ENCODE results near the gene CCSER1.

CCSER1 gene

DNA sequence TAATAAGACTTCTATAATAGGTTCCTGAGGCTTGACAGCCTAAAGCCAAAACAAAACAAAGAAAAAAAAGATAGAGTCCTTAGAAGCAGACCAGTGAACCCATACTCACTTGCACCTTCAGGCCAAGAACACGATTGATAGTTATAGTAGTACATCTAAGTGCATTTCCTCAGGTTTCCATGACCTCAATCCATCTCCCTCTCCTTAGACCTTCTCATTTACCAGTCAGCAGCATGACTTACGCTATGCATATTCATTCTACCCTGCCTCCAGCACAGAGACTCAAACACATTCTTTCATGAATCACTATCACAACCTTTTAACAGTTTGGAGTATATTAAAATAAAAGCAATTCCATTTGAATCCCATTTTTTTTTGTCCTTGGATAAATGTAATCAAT lies 855.6 kb downstream of the CCSER1 start:
- no peak for DNase-seq

GRCh38 chr4:90990284-90990683 lies 863.1 kb downstream of the CCSER1 start:
- DNase-seq: no peak

DNA sequence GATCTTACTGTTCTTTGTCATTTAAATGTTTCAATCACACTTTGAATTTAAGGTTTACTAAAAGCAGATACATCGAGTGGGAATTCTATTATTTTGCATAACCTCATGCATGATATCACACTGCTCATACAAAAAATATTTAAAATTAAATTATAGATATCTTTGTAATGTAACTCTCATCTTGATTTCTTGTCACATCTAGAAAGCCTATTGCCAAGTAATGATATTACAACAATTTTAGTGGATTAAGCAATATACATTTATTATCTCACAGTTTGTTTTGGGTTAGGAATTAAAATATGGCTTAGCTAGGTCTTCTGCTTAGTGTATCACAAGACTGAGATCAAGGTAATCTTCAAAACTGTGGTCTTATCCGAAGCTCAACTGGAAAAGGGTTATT lies 865.0 kb downstream of the CCSER1 start:
- DNase-seq: no peak

GRCh38 chr4:90994851-90995574 lies 867.8 kb downstream of the CCSER1 start:
- DNase-seq: no peak

DNA sequence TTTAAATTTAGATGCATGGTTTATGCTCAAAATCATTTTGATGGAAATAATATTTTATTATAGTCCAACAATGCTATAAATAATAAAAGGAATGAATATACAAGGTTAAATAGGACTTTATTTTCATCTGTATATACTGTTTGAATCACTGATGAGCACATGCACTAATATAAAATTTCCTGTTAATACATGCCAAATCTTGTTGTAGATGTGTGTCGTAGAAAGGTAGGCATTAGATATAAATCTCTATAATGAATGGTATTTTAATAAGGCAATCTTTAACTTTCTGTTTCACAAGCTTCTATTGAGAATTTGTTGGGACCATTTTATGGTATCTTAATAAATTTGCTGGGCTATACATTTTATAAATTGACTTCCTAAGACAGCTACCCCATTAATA lies 868.8 kb downstream of the CCSER1 start:
- DNase-seq: no peak

DNA sequence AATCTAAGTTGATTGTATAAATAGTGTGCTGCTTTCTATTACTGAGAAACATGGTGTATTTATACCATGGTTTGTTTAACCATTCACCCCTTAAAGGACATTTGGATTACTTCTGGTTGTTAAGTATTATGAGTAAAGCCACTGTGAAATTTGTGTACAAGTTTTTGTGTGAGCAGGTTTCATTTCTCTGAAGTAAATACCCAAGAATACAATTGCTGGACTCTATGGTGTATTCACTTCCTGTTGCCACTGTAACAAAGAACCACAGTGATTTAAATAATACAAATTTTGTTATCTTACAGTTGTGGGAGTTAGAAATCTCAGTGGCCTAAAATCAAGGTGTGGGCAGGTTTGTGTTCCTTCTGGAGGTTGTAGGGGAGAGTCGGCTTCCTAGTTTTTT lies 869.6 kb downstream of the CCSER1 start:
- no peak for DNase-seq

DNA sequence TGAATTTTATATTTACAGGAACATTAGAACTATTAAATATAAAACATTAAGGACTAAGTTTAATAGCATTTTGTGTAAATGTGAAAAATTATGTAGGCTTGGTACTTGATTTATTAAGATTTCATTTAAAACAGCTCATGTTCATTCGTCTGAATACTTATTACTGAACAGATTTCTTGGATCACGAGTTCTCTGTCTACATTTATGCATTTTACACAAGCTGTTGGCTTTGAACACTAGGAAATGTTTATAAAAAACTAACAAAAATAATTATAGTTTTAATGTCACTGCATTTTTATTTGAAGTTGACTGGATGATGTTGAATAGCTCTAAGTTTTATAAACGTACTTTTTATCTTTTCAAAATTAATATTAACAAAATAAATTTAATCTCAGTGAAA lies 888.7 kb downstream of the CCSER1 start:
- no peak for DNase-seq

DNA sequence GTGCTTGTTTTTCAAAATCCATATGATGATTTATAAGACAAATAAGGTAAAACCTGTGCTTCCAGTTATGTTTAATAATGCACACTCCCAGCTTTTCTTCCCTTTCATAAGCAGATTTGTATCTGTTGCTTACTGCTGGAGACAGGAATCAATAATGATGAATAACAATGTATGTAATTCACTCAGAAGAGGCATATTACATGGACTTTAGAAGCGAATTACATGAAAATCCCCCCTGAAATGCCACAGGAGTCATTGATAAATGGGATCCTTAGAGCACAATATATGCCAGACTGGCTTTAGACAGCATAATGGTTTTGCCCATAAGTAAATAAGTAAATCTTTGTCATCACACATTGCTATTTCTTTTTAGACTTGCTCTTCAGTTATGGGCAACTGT lies 892.3 kb downstream of the CCSER1 start:
- no peak for DNase-seq

- DNase-seq: no peak
These were observed 898.3 kb downstream of the CCSER1 start for GRCh38 chr4:91025241-91026148.

DNA sequence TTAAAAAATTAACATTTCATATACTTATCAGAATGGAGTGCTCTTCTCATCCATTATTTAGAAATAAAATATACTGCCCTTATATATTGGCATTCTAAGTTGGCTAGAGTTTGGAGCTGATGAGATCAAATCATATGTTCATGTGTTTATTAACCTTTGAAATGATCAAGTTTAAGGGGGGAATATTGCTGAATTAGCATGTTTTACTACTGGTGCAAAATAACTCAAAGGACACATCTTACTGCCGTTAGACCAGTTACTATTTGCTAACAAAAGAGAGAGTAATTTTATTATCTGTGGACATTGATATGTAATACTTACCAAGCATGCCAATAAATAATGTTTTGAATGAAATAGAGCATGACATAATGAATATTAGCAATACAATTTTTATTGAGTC lies 901.0 kb downstream of the CCSER1 start:
- DNase-seq: no peak

DNA sequence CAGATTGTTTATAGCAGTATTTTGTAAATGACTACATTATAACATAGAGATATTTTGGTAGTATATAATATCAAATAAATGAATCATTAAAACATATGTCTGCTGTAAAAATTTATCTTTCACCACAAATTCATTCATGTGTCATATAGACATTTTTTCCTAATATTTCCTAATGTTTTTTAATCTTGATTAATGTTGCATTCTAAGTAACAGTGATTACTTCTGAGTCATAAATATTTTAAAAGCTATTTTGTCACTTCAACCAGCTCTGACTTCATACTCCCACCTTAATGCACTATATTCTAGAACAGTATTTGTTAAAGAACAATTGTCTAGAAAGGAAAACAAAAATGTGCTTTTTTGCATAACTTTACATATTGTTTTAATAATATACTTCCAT lies 904.6 kb downstream of the CCSER1 start:
- no peak for DNase-seq

DNA sequence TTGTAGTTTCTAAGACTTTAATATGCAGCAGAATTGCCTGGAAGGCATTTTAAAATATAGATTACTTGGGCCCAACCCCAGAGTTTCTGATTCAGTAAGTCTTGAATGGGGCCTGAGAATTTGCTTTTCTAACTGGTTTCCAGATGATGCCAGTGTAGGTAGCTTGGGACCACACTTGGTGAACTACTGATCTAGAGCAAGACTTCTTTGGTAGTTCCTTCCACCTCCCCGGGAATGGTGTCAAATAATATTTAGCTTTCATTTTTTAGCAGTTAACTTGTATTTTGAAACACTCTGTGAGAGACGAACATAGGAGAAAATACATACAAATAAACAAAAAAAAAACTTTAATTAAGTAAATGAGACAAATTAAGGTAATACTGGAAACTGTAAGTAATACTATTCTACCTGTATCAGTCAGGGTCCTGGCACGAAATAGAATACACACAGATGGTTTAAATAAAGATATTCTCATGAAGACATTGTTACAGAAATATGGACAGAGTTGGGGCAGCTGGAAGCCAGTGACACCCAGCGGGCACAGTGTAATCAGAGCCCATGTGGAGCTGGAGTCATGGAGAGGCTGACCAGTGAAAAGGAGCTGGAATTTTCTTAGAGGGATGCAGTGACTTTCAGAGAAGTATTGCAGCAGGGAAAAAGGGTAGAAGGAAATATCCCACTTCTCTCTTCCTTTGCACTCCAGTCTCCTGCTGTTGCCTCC lies 905.7 kb downstream of the CCSER1 start:
- no peak for DNase-seq

DNA sequence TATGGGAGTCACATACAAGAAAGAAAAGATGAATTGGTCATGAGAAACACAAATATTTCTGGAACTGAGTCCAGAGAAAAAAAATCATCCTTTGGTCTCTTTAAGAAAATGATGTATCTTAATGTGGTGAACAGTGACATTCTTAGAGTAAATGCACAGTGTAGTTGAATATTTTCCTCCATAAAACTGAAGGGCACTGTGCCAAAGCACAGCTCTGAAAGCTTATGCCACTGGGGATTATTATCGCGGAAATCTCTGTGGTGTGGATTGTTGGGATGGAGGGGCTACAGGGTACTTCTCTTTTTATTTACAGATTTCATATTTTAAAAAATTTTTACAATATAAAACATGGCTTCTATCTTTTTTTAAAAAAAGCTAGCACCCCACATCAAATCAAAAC lies 908.1 kb downstream of the CCSER1 start:
- no peak for DNase-seq

- no peak for DNase-seq
These were observed 910.8 kb downstream of the CCSER1 start for GRCh38 chr4:91037951-91038350.

DNA sequence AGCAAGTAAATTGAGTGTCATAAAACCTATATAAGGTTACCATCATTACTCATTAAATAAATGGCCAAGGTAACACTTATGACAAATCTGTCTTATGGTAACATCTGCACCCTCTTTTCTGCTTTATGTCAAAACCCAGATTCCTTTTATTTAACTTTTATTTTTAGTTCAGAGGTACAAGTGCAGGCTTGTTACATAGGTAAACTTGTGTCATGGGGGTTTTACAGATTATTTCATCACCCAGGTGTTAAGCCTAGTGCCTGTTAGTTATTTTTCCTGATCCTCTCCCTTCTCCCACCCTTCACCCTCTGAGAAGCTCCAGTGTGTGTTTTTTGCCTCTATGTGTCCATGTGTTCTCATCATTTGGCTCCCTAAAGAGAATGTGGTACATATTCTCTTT lies 930.7 kb downstream of the CCSER1 start:
- DNase-seq: no peak

DNA sequence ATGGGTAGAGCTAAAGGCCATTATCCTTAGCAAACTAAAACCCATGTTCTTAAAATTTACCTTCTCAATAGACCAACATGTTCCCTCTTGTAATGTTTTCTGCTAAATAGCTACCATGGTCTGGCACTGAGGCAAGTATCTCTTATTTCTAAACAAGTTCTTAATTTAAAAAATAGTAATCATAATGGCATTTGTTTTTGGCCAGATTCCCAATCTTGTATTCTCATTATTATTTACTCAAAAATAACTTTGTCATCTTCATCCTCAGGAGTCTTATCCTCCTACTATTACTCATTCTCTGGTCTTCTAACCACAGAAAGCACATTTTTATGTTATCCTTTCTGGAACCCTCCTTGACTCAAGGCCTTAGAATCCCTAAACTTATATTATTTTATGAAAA lies 931.2 kb downstream of the CCSER1 start:
- no peak for DNase-seq

- no peak for DNase-seq
These were observed 937.1 kb downstream of the CCSER1 start for GRCh38 chr4:91064157-91064853.

GRCh38 chr4:91065117-91065516 lies 937.9 kb downstream of the CCSER1 start:
- DNase-seq: no peak

GRCh38 chr4:91070736-91071135 lies 943.5 kb downstream of the CCSER1 start:
- DNase-seq: no peak

DNA sequence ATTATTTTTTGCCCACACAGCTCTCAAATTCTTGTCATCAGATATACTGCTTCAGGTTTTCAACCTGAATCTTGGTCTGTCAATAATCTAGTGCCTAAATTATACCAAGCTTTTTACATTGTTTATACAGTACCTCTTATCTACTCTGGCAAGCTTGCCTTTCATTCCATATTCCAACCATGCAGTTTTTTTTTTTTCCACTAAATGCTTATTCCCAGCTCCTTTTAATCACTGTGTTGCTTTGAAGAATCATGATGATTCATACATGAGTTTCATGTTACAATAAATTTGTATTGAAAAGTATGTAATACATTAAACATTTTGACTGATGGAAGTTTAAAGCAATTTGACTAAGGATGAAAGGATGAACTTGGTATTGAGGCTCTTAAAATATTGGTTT lies 949.0 kb downstream of the CCSER1 start:
- DNase-seq: no peak

GRCh38 chr4:91085961-91086360 lies 958.8 kb downstream of the CCSER1 start:
- no peak for DNase-seq

DNA sequence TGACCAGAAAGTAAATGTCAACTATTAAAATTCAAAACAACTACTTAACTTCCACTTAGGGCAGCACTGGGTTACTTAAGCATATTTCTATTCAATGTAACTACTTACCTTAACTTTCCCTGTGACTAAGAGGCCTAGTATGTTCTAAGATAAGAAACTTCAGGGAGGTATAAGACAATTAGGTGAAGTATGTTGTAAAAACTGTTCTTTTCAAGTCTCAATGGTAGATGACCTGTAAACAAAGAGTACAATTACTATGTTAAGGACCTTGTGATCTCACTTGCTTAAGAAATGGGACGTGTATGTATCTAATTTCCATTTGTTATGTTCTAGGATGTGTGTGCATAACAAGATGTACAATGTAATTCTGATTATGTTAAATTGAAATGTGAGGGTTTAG lies 960.5 kb downstream of the CCSER1 start:
- no peak for DNase-seq

- no peak for DNase-seq
These were observed 962.0 kb downstream of the CCSER1 start for GRCh38 chr4:91089178-91089577.

All from stimulated activated CD4-positive, alpha-beta T cell treated with anti-CD3 and anti-CD28 coated beads, Interleukin-1b, Interleukin-23, amount 100 ng/mL, for 48 hours (primary cell).